ENCODE data around the gene ZNF687. TPM values are rescaled to one million over a fixed set of nuclear protein-coding genes. Genes with fewer than 3 reads are reported as not detected.

The ZNF687 gene
- total and polyA plus RNA-seq, 12 donors = 7.5 to 38.3 (median 30.8) TPM

Small RNA genes lying within 50 kb of the gene (small RNA-seq; reads per million reads assigned to genes)
- gene RN7SL444P = 0.08 to 0.12 reads per million in 2 donors

Other genes with a start within 250 kb of the ZNF687 start
- gene BNIPL, start 245.7 kb upstream of the ZNF687 start, total RNA-seq = 1 to 10 TPM in 1 of 9 donors, under 1 TPM in 5, not detected in 3; 0.11 to 2.4 (median 0.27) TPM
- gene BNIPL, start 245.7 kb upstream of the ZNF687 start, polyA plus RNA-seq = 1 to 10 TPM in 1 of 3 donors, under 1 TPM in 2; 0.05 to 1.4 (median 0.24) TPM
- 10 to 100 TPM in 7 of 9 donors, 1 to 10 TPM in 2; 3.9 to 29.7 (median 13.9) TPM for gene C1orf56, start 234.5 kb upstream of the ZNF687 start, total RNA-seq
- gene C1orf56, start 234.5 kb upstream of the ZNF687 start, polyA plus RNA-seq = 10 to 100 TPM in 1 of 3 donors, 1 to 10 TPM in 2; 8.3 to 10.3 (median 8.3) TPM
- gene CDC42SE1, start 222.7 kb upstream of the ZNF687 start, total RNA-seq = 100 to 1,000 TPM in 3 of 9 donors, 10 to 100 TPM in 6; 53.6 to 125 (median 88.2) TPM
- 10 to 100 TPM; 45.5 to 85.8 (median 55.8) TPM for gene CDC42SE1, start 222.7 kb upstream of the ZNF687 start, polyA plus RNA-seq
- 10 to 100 TPM in 2 of 9 donors, 1 to 10 TPM in 7; 1.6 to 31.9 (median 3.7) TPM for gene MLLT11, start 221.9 kb upstream of the ZNF687 start, total RNA-seq
- 10 to 100 TPM in 1 of 3 donors, 1 to 10 TPM in 2; 4.3 to 17.4 (median 9.0) TPM for gene MLLT11, start 221.9 kb upstream of the ZNF687 start, polyA plus RNA-seq
- gene GABPB2, start 211.5 kb upstream of the ZNF687 start, total RNA-seq = 10 to 100 TPM in 8 of 9 donors, 1 to 10 TPM in 1; 8.5 to 37.1 (median 12.1) TPM
- 10 to 100 TPM in 2 of 3 donors, 1 to 10 TPM in 1; 8.3 to 15.3 (median 11.8) TPM for gene GABPB2, start 211.5 kb upstream of the ZNF687 start, polyA plus RNA-seq
- 1 to 10 TPM in 8 of 9 donors, under 1 TPM in 1; 0.66 to 7.1 (median 3.6) TPM for gene SEMA6C, start 135.7 kb upstream of the ZNF687 start, total RNA-seq
- gene SEMA6C, start 135.7 kb upstream of the ZNF687 start, polyA plus RNA-seq = 10 to 100 TPM in 2 of 3 donors, under 1 TPM in 1; 0.88 to 40.5 (median 14.9) TPM
- gene TNFAIP8L2, start 125.7 kb upstream of the ZNF687 start, total RNA-seq = 10 to 100 TPM in 3 of 9 donors, 1 to 10 TPM in 6; 1.4 to 18.3 (median 6.4) TPM
- 10 to 100 TPM in 2 of 3 donors, 1 to 10 TPM in 1; 3.3 to 19.9 (median 15.2) TPM for gene TNFAIP8L2, start 125.7 kb upstream of the ZNF687 start, polyA plus RNA-seq
- gene LYSMD1, start 116.4 kb upstream of the ZNF687 start, total RNA-seq = 10 to 100 TPM in 7 of 9 donors, 1 to 10 TPM in 2; 7.9 to 21.5 (median 14.6) TPM
- gene LYSMD1, start 116.4 kb upstream of the ZNF687 start, polyA plus RNA-seq = 10 to 100 TPM in 1 of 3 donors, 1 to 10 TPM in 2; 4.4 to 12.8 (median 9.1) TPM
- gene SCNM1, start 116.2 kb upstream of the ZNF687 start, total RNA-seq = 10 to 100 TPM; 16.4 to 51.7 (median 33.0) TPM
- gene SCNM1, start 116.2 kb upstream of the ZNF687 start, polyA plus RNA-seq = 10 to 100 TPM; 47.2 to 89.0 (median 83.2) TPM
- gene TMOD4, start 106.3 kb upstream of the ZNF687 start, total RNA-seq = 1 to 10 TPM in 1 of 9 donors, under 1 TPM in 2, not detected in 6; 0.28 to 1.2 (median 0.60) TPM
- gene TMOD4, start 106.3 kb upstream of the ZNF687 start, polyA plus RNA-seq = under 1 TPM in 2 of 3 donors, not detected in 1; 0.84 to 0.88 TPM
- 10 to 100 TPM; 30.0 to 57.1 (median 39.1) TPM for gene VPS72, start 92.1 kb upstream of the ZNF687 start, total RNA-seq
- 10 to 100 TPM; 33.1 to 54.4 (median 41.3) TPM for gene VPS72, start 92.1 kb upstream of the ZNF687 start, polyA plus RNA-seq
- 10 to 100 TPM; 28.8 to 61.7 (median 47.1) TPM for gene PIP5K1A, start 83.7 kb upstream of the ZNF687 start, total RNA-seq
- 10 to 100 TPM; 31.2 to 46.1 (median 43.7) TPM for gene PIP5K1A, start 83.7 kb upstream of the ZNF687 start, polyA plus RNA-seq
- 100 to 1,000 TPM in 8 of 9 donors, 10 to 100 TPM in 1; 99.5 to 380 (median 144) TPM for gene PSMD4, start 27.6 kb upstream of the ZNF687 start, total RNA-seq
- 100 to 1,000 TPM; 200 to 323 (median 250) TPM for gene PSMD4, start 27.6 kb upstream of the ZNF687 start, polyA plus RNA-seq
- gene PI4KB, start 45.1 kb downstream of the ZNF687 start, total RNA-seq = 10 to 100 TPM; 57.7 to 83.5 (median 66.3) TPM
- gene PI4KB, start 45.1 kb downstream of the ZNF687 start, polyA plus RNA-seq = 10 to 100 TPM; 30.8 to 56.6 (median 37.6) TPM
- gene RFX5, start 65.0 kb downstream of the ZNF687 start, total RNA-seq = 10 to 100 TPM; 37.2 to 82.5 (median 57.1) TPM
- 10 to 100 TPM; 22.6 to 38.0 (median 37.9) TPM for gene RFX5, start 65.0 kb downstream of the ZNF687 start, polyA plus RNA-seq
- 10 to 100 TPM; 13.3 to 41.6 (median 34.7) TPM for gene SELENBP1, start 90.4 kb downstream of the ZNF687 start, total RNA-seq
- gene SELENBP1, start 90.4 kb downstream of the ZNF687 start, polyA plus RNA-seq = 10 to 100 TPM; 11.0 to 61.8 (median 32.3) TPM
- 100 to 1,000 TPM; 204 to 634 (median 299) TPM for gene PSMB4, start 117.3 kb downstream of the ZNF687 start, total RNA-seq
- gene PSMB4, start 117.3 kb downstream of the ZNF687 start, polyA plus RNA-seq = 100 to 1,000 TPM; 364 to 544 (median 406) TPM
- 100 to 1,000 TPM in 1 of 9 donors, 10 to 100 TPM in 8; 24.0 to 117 (median 60.8) TPM for gene POGZ, start 177.2 kb downstream of the ZNF687 start, total RNA-seq
- gene POGZ, start 177.2 kb downstream of the ZNF687 start, polyA plus RNA-seq = 10 to 100 TPM; 41.2 to 85.0 (median 63.0) TPM
- gene CGN, start 229.1 kb downstream of the ZNF687 start, total RNA-seq = 1 to 10 TPM in 3 of 9 donors, under 1 TPM in 6; 0.06 to 5.8 (median 0.78) TPM
- 1 to 10 TPM in 1 of 3 donors, under 1 TPM in 2; 0.77 to 3.2 (median 0.86) TPM for gene CGN, start 229.1 kb downstream of the ZNF687 start, polyA plus RNA-seq